CD8-positive, alpha-beta memory T cell (primary cell): ENCODE results near the gene MARCO. TPM values are rescaled to one million over a fixed set of nuclear protein-coding genes. Genes with fewer than 3 reads are reported as not detected.
"Not testable (repeated sequence)": the region's sequence is repeated elsewhere in the genome, so short reads cannot be mapped to it uniquely, and the experiment has no call there.

Experiments used
- CTCF ChIA-PET: fragments of 350-600 bp; sonication (Branson Sonifier 250); formaldehyde crosslinking; loops from one replicate; lab custom pipeline; 2021; ENCODE audit warnings: antibody characterized with exemption; lab: Charles Lee
- POLR2A ChIA-PET: fragments of 350-600 bp; sonication (Branson Sonifier 250); formaldehyde crosslinking; loops from one replicate; lab custom pipeline; 2021; ENCODE audit warnings: antibody characterized with exemption; lab: Charles Lee
- DNase-seq, 5 donors: peaks; one replicate each; pipeline versions ENCODE4 v3.0.0 to v3.0.0-alpha.2; 2020 to 2022; ENCODE audit warnings: mixed read lengths in 1 of 5
- H3K27ac ChIP-seq: one replicate; pipeline ENCODE4 v1.7.0; 2013; ENCODE audit warnings: low read depth, mild to moderate bottlenecking, low read length, moderate library complexity
- H3K27me3 ChIP-seq: 2 replicates; pipeline ENCODE4 v1.7.0; 2013; ENCODE audit warnings: low read length, mild to moderate bottlenecking; ENCODE audit not compliant: insufficient read depth, poor library complexity, severe bottlenecking
- H3K36me3 ChIP-seq: 2 replicates; pipeline ENCODE4 v1.7.0; 2013; ENCODE audit warnings: mild to moderate bottlenecking, low read length, moderate library complexity; ENCODE audit not compliant: insufficient read depth
- H3K4me1 ChIP-seq: 2 replicates; pipeline ENCODE4 v1.7.0; 2013; ENCODE audit warnings: mild to moderate bottlenecking, low read length, moderate library complexity; ENCODE audit not compliant: insufficient read depth
- H3K4me3 ChIP-seq: 2 replicates; pipeline ENCODE4 v1.7.0; 2013; ENCODE audit warnings: mild to moderate bottlenecking, low read length
- H3K9me3 ChIP-seq: 2 replicates; pipeline ENCODE4 v1.7.0; 2013; ENCODE audit warnings: mild to moderate bottlenecking, low read length
- H3K27ac Mint-ChIP-seq, 8 donors: one replicate each; pipeline ENCODE4 v1.8.0; 2020 to 2021; ENCODE audit warnings: mixed read lengths in 8 of 8, mild to moderate bottlenecking in 6 of 8, inconsistent platforms in 3 of 8, moderate library complexity in 3 of 8
- H3K27me3 Mint-ChIP-seq, 2 donors: one replicate each; pipeline ENCODE4 v1.8.0; 2020 to 2021; ENCODE audit warnings: mixed read lengths in 2 of 2, mild to moderate bottlenecking in 1 of 2, moderate library complexity in 1 of 2
- H3K36me3 Mint-ChIP-seq, 3 donors: one replicate each; pipeline ENCODE4 v1.8.0; 2020 to 2021; ENCODE audit warnings: mixed read lengths in 3 of 3, inconsistent platforms in 1 of 3, mild to moderate bottlenecking in 1 of 3
- H3K4me1 Mint-ChIP-seq, 3 donors: one replicate each; pipeline ENCODE4 v1.8.0; 2020 to 2021; ENCODE audit warnings: mixed read lengths in 3 of 3, inconsistent platforms in 1 of 3, mild to moderate bottlenecking in 1 of 3
- H3K4me3 Mint-ChIP-seq, 7 donors: one replicate each; pipeline ENCODE4 v1.8.0; 2020 to 2021; ENCODE audit warnings: mixed read lengths in 7 of 7, mild to moderate bottlenecking in 6 of 7, moderate library complexity in 4 of 7, inconsistent platforms in 2 of 7
- H3K9me3 Mint-ChIP-seq, 5 donors: one replicate each; pipeline ENCODE4 v1.8.0; 2020 to 2022; ENCODE audit warnings: mixed read lengths in 5 of 5, mild to moderate bottlenecking in 3 of 5, moderate library complexity in 2 of 5, inconsistent platforms in 1 of 5
- polyA plus RNA-seq: library from polyadenylated mRNA; unstranded; fragments of 300-500 nt; fragmentation: Illumina TruSeq; gene quantifications from one replicate; pipeline ENCODE4 v1.2.3, GENCODE V29; 2021
- total RNA-seq, 2 experiments: library from RNA; stranded (reverse); gene quantifications; one replicate each; pipeline ENCODE4 v1.2.3, GENCODE V29; 2021

The MARCO gene
- total and polyA plus RNA-seq, 3 experiments from 2014 or later: not detected

DNA sequence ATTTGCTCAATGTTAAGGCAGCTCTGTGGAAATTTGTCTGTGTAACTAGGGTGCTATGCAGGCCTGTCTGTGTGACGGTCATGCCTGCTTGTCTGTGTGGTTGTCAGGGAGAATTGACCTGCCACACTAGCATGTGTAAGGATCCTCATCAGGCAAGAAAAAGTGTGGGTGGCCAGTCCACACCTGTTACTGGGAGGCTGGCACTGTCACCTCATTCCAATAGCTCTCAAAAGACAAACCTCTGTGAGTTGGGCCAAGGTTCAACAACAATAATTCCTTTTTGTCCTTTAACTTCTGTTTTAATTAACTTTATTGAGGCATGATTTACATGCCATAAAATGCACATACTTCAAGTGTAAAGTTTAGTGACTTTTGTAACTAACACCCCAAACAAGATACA lies 4.2 kb upstream of the MARCO start:
- H3K4me1 ChIP-seq: no peaks in the 10 kb centered on the region
- no peak overlapping the region for H3K27ac ChIP-seq
- no peak overlapping the region for H3K4me3 ChIP-seq
- Mint-ChIP-seq H3K27me3 (peaks cover 1 to 3% of the 10 kb centered on the region in 2 donors), H3K27ac (no peak overlapping the region), H3K36me3 (no peaks in the 10 kb centered on the region), H3K9me3 (peaks cover 7 to 10% (median 8%) of the 10 kb centered on the region in 5 donors), H3K4me1 (no peaks in the 10 kb centered on the region), H3K4me3 (no peak overlapping the region)
- no peak for DNase-seq
- ChIA-PET POLR2A (no interaction called here), CTCF (no interaction called here)
- no peaks in the 10 kb centered on the region for H3K36me3 ChIP-seq
- no peaks in the 10 kb centered on the region for H3K27me3 ChIP-seq
- H3K9me3 ChIP-seq: no peaks in the 10 kb centered on the region

DNA sequence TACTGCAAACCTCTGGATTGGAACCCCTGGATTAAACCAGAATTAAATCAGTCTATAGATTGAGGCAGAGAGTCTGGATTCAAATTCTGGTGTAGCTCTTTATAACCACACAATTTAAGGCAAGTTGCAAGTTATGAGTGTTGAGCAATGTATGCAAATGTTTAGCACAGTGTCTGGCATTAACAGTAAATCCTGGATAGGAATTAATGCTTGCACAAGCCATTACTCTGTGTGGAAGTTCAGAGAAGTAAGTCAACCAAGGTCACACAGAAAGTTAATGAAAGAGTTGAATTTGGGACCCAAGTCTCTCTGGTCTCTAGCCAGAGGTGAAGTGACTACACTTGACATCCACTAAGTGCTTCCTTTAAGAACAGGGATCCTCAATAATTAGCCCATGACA lies 2.0 kb upstream of the MARCO start:
- no peaks in the 10 kb centered on the region for H3K4me1 ChIP-seq
- peaks cover 3% of the 10 kb centered on the region in 2 donors for H3K27me3 Mint-ChIP-seq
- no peak overlapping the region for H3K27ac Mint-ChIP-seq
- no peaks in the 10 kb centered on the region for H3K9me3 ChIP-seq
- no peak overlapping the region for H3K4me3 Mint-ChIP-seq
- H3K4me1 Mint-ChIP-seq: no peaks in the 10 kb centered on the region
- no peaks in the 10 kb centered on the region for H3K27me3 ChIP-seq
- peaks cover 0 to 3% (median 0%) of the 10 kb centered on the region in 5 donors for H3K9me3 Mint-ChIP-seq
- CTCF ChIA-PET: no interaction called here
- no peak overlapping the region for H3K4me3 ChIP-seq
- H3K36me3 Mint-ChIP-seq: no peaks in the 10 kb centered on the region
- no peak overlapping the region for H3K27ac ChIP-seq
- DNase-seq: no peak
- H3K36me3 ChIP-seq: no peaks in the 10 kb centered on the region
- POLR2A ChIA-PET: no interaction called here

DNA sequence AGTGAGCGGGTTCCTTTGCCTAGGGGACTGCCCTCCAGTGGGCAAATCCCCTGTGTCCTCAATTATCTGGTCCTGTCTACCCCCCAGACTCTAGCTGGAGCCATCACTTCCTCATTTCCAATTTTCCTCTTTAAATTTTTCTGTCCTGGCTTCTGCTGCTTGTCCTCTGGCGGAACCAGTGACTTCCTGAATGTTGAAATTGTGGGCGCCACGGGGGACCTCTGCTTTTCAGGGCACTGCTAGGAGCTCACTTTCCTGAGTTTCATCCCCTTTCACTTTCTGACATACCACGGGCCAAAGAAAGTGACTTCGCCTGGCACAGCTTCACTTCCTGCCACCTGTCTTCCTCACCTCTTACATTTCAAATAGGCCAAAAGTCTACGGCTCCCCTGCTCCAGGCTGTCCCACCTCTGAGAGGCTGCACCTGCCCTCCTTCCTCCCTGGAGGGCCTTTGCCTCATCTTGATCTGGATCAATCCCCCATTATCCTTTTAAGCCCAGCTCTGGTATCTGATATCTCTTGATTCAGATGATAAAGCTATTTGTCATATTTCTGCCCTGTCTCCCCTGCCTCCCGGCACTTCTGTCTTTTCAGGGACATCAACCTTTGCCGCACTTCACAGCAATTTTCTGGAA lies 1.4 kb upstream of the MARCO start:
- CTCF ChIA-PET: no interaction called here
- no peak overlapping the region for H3K27ac ChIP-seq
- Mint-ChIP-seq H3K9me3 (peaks cover 0 to 3% (median 0%) of the 10 kb centered on the region in 5 donors), H3K4me3 (no peak overlapping the region), H3K36me3 (no peaks in the 10 kb centered on the region), H3K27ac (no peak overlapping the region), H3K4me1 (no peaks in the 10 kb centered on the region), H3K27me3 (peaks cover 3% of the 10 kb centered on the region in 2 donors)
- H3K27me3 ChIP-seq: no peaks in the 10 kb centered on the region
- no peaks in the 10 kb centered on the region for H3K4me1 ChIP-seq
- H3K9me3 ChIP-seq: no peaks in the 10 kb centered on the region
- DNase-seq: no peak
- H3K36me3 ChIP-seq: no peaks in the 10 kb centered on the region
- POLR2A ChIA-PET: no interaction called here
- no peak overlapping the region for H3K4me3 ChIP-seq

DNA sequence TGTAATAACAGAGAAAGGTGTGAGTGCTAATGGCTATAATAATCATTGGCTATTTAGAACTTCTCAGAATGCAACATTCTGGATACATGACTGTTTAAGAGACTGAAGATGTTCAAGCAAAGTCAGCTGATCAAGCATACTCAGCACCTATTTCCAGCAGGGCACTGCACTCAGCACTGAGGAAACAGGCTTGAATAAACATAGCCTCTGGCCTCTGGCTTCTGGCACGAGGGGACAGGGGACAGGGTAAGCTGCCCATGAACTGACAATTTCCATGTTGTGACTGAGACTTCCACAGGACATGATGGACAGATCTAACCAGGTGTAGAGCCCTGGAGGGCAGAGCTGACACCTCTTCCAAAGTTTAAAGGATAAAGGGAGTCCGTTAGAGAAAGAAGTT lies 1.3 kb downstream of the MARCO start:
- Histone ChIP-seq H3K9me3 (no peaks in the 10 kb centered on the region), H3K36me3 (no peaks in the 10 kb centered on the region), H3K27me3 (no peaks in the 10 kb centered on the region), H3K4me3 (no peak overlapping the region), H3K4me1 (no peaks in the 10 kb centered on the region), H3K27ac (no peak overlapping the region)
- Mint-ChIP-seq H3K27ac (no peak overlapping the region), H3K4me3 (no peak overlapping the region), H3K27me3 (peaks cover 3% of the 10 kb centered on the region in 2 donors), H3K4me1 (no peaks in the 10 kb centered on the region), H3K36me3 (no peaks in the 10 kb centered on the region), H3K9me3 (peaks cover 0 to 3% (median 0%) of the 10 kb centered on the region in 5 donors)
- ChIA-PET CTCF (no interaction called here), POLR2A (no interaction called here)
- DNase-seq: no peak

DNA sequence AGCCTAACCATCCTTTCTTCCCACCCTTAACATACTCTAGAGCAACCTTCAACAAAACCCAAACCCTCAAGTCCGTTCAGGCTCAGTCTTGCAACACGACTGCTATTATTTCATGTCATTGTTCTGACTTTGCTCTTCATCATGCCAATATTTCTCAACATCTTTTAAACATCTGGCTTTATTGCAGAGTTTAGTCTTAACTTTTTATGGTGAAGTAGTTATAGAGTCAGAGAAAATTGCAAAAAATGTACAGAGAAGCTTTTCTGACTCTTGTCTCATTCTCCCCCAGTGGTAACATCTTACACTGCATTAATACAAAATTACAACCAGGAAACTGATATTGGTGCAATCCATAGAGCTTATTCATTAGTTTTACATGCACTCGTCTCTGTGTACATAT lies 3.9 kb downstream of the MARCO start:
- H3K4me1 Mint-ChIP-seq: no peaks in the 10 kb centered on the region
- peaks cover 0 to 1% (median 0%) of the 10 kb centered on the region in 5 donors for H3K9me3 Mint-ChIP-seq
- no peaks in the 10 kb centered on the region for H3K36me3 Mint-ChIP-seq
- no peak overlapping the region for H3K4me3 Mint-ChIP-seq
- no peaks in the 10 kb centered on the region for H3K27me3 ChIP-seq
- no peaks in the 10 kb centered on the region for H3K36me3 ChIP-seq
- peaks cover 4 to 7% of the 10 kb centered on the region in 2 donors for H3K27me3 Mint-ChIP-seq
- no peak overlapping the region for H3K27ac Mint-ChIP-seq
- POLR2A ChIA-PET: no interaction called here
- H3K4me1 ChIP-seq: no peaks in the 10 kb centered on the region
- H3K9me3 ChIP-seq: no peaks in the 10 kb centered on the region
- no peak for DNase-seq
- no peak overlapping the region for H3K27ac ChIP-seq
- H3K4me3 ChIP-seq: no peak overlapping the region
- CTCF ChIA-PET: no interaction called here

DNA sequence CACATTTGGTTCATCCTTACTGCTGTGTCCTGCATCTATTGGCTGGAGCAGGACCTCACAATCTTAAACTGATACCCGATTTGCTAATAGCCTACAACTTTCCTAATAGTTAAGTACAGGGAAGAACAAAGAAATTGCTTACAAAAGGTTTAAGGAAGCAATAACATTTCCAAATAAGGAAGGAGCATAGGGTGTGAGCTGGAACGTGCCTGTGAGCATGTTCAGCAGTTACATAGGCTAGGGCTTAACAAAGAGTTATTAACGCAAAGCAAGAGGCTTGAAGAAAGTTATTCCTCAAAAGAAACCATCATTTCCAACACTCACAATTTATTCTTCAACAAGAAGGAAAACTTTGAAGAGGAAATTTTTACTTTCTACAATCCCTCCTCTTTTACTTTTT lies 6.3 kb downstream of the MARCO start:
- CTCF ChIA-PET, H3K27ac Mint-ChIP-seq: not testable (repeated sequence)

DNA sequence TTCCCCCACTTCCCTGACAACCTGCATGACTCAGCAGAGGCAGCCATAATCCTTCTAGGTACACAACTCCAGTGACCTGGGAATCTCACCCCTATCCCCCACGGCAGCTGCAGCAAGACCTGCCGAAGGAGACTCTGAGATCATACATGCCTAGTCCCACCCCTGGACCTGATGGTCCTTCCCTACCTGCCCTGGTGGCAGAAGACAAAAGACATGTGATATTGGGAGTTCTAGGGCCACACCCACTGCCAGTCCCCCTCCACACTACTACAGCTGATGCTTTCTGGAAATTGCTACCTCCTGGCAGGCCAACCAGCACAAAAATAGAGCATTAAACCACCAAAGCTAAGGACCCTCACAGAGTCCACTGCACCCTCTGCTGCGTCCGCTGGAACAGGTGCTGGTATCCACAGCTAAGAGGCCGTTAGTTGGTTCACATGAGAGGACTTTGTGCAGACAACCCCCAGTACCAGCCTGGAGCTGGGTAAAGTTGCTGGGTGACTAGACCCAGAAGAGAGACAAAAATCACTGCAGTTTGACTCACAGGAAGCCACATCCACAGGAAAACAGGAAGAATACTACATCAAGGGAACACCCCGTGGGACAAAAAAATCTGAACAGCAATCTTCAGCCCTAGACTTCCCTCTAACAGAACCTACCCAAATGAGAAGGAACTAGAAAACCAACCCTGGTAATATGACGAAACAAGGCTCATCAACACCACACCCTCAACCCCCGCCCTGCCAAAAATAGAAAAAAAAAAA lies 12.5 kb downstream of the MARCO start:
- H3K36me3 ChIP-seq: no peaks in the 10 kb centered on the region
- Mint-ChIP-seq H3K27me3 (peaks cover 4 to 26% of the 10 kb centered on the region in 2 donors), H3K27ac (no peak overlapping the region), H3K9me3 (peaks cover 2 to 26% (median 5%) of the 10 kb centered on the region in 5 donors), H3K36me3 (no peaks in the 10 kb centered on the region), H3K4me3 (no peak overlapping the region), H3K4me1 (no peaks in the 10 kb centered on the region)
- no peaks in the 10 kb centered on the region for H3K4me1 ChIP-seq
- no peak overlapping the region for H3K27ac ChIP-seq
- no peaks in the 10 kb centered on the region for H3K27me3 ChIP-seq
- H3K9me3 ChIP-seq: no peaks in the 10 kb centered on the region
- no peak for DNase-seq
- H3K4me3 ChIP-seq: no peak overlapping the region
- POLR2A ChIA-PET: no interaction called here
- CTCF ChIA-PET: no interaction called here

More for the DNA sequence above, 6.3 kb downstream of the MARCO start:
- H3K4me1 Mint-ChIP-seq, H3K36me3 ChIP-seq, H3K36me3 Mint-ChIP-seq, H3K27me3 ChIP-seq, H3K9me3 ChIP-seq, POLR2A ChIA-PET, DNase-seq, H3K27ac ChIP-seq, H3K4me3 ChIP-seq, H3K9me3 Mint-ChIP-seq, H3K4me1 ChIP-seq, H3K4me3 Mint-ChIP-seq: not testable (repeated sequence)
- H3K27me3 Mint-ChIP-seq: peaks cover 8 to 21% of the 10 kb centered on the region in 2 donors

DNA sequence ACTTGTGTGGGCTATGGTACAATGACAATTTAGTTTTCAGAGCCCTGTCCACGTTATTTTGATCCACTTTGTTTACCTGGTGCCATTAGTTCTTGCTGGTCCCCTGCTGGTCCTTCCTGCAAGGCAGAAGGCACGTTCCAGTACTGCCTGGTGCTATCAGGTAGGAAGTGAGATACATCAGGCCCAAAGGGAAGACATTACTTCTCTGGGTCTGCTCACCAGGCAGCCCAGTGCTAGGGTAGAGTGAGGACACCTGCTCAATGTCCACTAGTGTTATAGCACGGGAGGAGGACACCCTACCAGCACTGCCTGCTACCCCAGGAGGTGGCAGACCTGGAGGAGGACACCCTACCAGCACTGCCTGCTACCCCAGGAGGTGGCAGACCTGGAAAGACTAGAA lies 23.7 kb downstream of the MARCO start:
- Mint-ChIP-seq H3K27me3 (peaks cover 13 to 14% of the 10 kb centered on the region in 2 donors), H3K27ac (no peak overlapping the region), H3K36me3 (no peaks in the 10 kb centered on the region), H3K4me1 (no peaks in the 10 kb centered on the region), H3K9me3 (peaks cover 0 to 6% (median 0%) of the 10 kb centered on the region in 5 donors), H3K4me3 (no peak overlapping the region)
- H3K27ac ChIP-seq: no peak overlapping the region
- DNase-seq: no peak
- H3K4me1 ChIP-seq: no peaks in the 10 kb centered on the region
- no peaks in the 10 kb centered on the region for H3K9me3 ChIP-seq
- no peaks in the 10 kb centered on the region for H3K36me3 ChIP-seq
- no peak overlapping the region for H3K4me3 ChIP-seq
- no peaks in the 10 kb centered on the region for H3K27me3 ChIP-seq
- CTCF ChIA-PET: no interaction called here
- POLR2A ChIA-PET: no interaction called here
